OCI-LY7 (cell line): ENCODE data around the gene MET.

Source experiments
- EZH2phosphoT487 ChIP-seq: fragments of 200-600 bp; sonication (generic); IDR thresholded peaks from 2 replicates; pipeline ENCODE4 v1.6.1; 2018; ENCODE audit warnings: low read depth, borderline replicate concordance, mild to moderate bottlenecking, mixed run types, antibody characterized with exemption, low read length, moderate library complexity, mixed read lengths
- TF ChIP-seq, protein P1 (sequence below): fragments of 200-600 bp; sonication (generic); conservative IDR thresholded peaks from 2 replicates; pipeline ENCODE4 v1.5.1; 2014; ENCODE audit warnings: mild to moderate bottlenecking, antibody characterized with exemption, low read length, moderate library complexity, mixed read lengths

DNA sequence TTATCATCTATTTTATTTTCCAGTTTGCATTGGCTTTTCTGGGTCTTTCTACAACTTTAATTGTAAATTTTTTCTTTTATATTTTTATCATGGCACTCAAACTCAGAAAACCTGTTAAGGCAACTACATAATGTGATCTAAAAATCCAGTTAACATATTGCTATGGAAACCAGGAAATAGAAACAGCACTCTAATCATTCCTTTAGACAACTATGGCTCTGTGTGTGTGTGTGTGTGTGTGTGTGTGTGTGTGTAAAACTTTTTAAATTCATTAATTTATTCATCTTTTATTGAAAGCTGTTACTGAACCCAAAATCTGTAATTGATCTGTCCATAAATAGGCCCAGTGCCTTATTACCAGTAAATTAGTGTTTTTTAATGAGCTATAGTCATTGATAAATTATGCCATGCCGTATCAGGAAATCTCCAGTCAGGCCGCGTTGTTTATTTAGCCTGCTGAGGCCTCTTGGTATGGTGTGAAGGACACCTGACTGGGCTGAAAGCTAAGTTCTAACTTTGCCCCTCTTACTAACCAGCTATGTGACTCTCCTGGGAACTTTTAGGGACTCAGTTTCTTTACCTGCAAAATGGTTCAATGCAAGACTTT lies 1.5 kb upstream of the MET start:
- TF ChIP-seq, protein P1, sequence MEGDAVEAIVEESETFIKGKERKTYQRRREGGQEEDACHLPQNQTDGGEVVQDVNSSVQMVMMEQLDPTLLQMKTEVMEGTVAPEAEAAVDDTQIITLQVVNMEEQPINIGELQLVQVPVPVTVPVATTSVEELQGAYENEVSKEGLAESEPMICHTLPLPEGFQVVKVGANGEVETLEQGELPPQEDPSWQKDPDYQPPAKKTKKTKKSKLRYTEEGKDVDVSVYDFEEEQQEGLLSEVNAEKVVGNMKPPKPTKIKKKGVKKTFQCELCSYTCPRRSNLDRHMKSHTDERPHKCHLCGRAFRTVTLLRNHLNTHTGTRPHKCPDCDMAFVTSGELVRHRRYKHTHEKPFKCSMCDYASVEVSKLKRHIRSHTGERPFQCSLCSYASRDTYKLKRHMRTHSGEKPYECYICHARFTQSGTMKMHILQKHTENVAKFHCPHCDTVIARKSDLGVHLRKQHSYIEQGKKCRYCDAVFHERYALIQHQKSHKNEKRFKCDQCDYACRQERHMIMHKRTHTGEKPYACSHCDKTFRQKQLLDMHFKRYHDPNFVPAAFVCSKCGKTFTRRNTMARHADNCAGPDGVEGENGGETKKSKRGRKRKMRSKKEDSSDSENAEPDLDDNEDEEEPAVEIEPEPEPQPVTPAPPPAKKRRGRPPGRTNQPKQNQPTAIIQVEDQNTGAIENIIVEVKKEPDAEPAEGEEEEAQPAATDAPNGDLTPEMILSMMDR, result no peak
- TF ChIP-seq EZH2phosphoT487, result no peak
